HG03521 (cell line): ENCODE results near the gene TMEM45B.
"Not testable (repeated sequence)": the region's sequence is repeated elsewhere in the genome, so short reads cannot be mapped to it uniquely, and the experiment has no call there.

Experiments used
- ATAC-seq: cut with Tn5 transposase; IDR thresholded peaks from one replicate; pipeline ENCODE4 v1.9.1; 2021; ENCODE audit warnings: mild to moderate bottlenecking, moderate library complexity; ENCODE audit not compliant: unreplicated experiment

The TMEM45B gene

GRCh38 chr11:129849447-129850130, 33.9 kb downstream of the TMEM45B start:
- no peak for ATAC-seq

GRCh38 chr11:129852125-129852740, 36.6 kb downstream of the TMEM45B start:
- ATAC-seq, result no peak

GRCh38 chr11:129853518-129854231, 38.0 kb downstream of the TMEM45B start:
- no peak for ATAC-seq

GRCh38 chr11:129854232-129854805, 38.7 kb downstream of the TMEM45B start:
- no peak for ATAC-seq

GRCh38 chr11:129855086-129855485, 39.4 kb downstream of the TMEM45B start:
- ATAC-seq, result no peak

- ATAC-seq, result no peak
Measured at GRCh38 chr11:129856036-129856435, 40.4 kb downstream of the TMEM45B start.

DNA sequence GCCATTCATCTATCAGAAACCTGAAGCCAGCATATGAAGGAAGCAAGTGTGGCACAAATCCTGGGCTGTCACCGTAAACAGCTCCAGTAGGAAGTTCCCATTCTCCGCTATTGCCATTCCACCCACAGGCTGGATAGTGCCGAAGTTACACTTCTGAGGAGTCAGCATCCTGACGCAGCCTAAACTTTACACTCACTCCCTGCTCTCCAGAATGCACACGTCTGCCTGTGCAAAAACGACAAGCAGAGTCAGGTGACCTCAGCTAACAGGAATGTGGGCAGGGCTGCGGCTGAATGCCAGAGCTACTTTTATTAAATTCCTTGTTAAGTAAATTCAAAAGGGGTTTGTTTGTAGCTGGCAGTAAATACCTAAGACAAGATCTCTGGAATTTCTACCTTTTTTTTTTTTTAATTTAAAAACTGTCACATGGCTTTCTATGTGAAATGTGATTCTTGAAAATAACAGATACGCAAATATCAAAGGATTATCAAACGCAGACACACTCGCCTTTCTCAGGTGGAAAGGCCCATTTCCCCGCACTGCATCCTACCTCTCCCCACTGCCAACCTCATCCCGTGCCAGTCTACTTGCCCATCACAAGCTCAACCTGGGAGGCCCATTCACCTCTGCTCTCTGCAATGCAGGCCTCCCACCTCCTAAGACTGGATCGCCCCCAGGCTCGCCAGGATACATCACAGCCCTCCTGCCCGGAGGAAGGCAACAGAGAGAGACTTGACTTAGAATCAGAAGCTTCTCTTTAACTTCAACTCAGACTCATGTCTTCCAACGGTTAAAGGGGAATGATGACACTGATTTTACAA, 46.3 kb downstream of the TMEM45B start:
- ATAC-seq, result no peak

DNA sequence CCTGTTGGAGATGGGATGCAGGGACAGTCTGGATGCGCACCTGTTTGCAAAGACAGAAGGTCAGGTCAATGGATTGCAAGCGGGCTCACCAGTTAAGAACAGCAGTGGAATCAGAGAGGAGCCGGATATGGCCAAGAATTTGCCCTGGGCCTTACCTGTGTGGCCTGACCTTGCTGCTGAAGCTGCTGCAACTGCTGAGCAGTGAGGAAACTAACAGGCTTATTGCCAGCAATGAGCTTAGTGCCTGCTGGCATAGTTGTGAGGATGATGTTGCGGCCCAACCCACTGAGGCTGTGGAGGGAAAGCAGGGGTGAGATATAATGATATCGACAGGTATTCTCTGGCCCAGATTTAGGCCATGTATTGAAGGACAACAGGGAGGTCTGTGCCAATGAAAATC, 49.2 kb downstream of the TMEM45B start:
- ATAC-seq, result no peak

- no peak for ATAC-seq
Measured at GRCh38 chr11:129865701-129866100, 50.1 kb downstream of the TMEM45B start.

DNA sequence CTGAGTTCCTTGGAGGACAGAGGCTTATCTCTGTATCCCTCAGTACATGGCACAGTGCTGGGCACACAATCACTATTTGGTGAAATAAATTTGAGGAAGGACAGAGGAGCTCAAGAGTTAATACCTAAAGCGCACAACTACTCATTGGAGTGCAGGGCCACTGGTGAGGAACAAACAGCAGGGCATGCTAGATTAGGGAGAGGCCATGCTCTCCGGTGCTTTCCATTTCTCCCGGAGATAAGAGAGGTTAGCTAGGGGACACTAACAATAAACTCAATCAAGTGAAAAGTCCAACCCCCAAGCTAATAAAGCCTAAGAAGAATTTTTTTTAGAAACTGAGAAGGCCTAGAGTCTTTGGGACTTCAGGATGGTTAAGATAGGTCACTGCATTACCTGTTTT, 50.7 kb downstream of the TMEM45B start:
- no peak for ATAC-seq

- not testable (repeated sequence) for ATAC-seq
Measured at GRCh38 chr11:129868626-129869025, 53.0 kb downstream of the TMEM45B start.

DNA sequence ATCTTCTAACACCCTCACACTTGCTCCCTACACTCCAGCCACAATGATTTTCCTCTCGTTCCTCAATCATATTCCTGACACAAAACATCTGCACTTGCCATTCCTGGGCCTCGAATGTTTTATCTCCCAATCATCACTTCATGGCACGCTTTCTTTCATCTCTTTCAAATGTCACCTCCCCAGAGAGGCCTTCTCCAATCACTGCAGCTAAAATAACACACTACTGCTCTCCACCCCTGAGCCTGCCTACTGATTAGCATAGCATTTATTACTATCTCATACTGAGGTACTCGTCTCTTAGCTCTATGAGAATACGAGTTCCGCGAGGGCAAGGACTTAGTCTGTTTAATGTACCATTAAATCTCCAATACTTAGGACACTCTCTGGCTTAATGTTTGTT, 56.3 kb downstream of the TMEM45B start:
- ATAC-seq, result no peak

GRCh38 chr11:129880311-129880710, 64.7 kb downstream of the TMEM45B start:
- no peak for ATAC-seq

DNA sequence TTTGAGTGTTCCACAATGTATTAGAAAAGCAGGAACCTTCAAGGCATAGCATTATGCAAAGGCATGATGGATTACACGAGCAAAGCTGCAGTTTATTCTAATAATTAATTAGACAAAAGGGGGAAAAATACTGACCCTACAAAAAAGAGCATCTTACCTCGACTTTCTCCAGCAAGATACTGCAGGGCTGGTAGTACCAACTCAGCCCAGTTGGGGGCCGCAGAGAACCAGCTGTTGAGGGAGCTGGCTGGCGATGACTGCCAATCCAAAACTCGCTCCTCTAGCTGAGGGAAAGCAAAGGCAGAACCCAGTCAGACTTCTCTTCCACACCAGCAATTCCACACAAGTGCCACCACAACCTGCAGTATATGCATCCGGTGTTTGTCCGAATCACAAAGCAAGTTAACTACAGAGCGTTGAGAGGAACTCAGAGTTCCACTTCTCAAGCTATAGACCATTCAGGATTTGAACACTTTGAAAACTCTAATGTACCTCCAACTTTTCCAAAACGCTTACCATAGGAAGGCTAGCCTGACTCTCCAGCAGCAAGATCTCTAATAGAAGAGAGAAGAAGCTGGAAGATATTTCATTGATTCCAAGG, 66.0 kb downstream of the TMEM45B start:
- ATAC-seq, result no peak

GRCh38 chr11:129884581-129884980, 68.9 kb downstream of the TMEM45B start:
- ATAC-seq, result no peak

- ATAC-seq, result no peak
Measured at GRCh38 chr11:129885381-129885780, 69.7 kb downstream of the TMEM45B start.

DNA sequence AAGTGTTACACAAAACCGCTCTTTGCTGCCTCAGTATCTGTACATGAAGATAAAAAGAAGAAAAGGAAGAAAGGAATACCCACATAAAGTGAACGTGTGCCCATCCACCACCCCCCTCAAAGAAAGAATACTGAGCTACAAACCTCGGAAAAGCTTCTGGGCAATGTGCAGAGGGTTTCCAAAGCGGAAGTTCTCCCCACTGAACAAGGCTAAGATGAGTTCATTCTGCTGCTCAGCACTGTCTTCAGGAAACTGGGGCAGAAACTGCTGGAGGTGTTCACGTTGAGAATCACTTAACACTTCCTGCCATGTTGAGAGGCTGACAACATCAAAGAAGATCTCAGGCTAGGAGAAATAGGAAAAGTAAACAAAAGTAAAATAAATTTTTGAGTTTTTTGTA, 72.8 kb downstream of the TMEM45B start:
- ATAC-seq, result no peak

- ATAC-seq, result peak; percentile 12
Measured at GRCh38 chr11:129894278-129895125, 78.9 kb downstream of the TMEM45B start.
